ENCODE results near the gene RAB3D.

RAB3D gene

DNA sequence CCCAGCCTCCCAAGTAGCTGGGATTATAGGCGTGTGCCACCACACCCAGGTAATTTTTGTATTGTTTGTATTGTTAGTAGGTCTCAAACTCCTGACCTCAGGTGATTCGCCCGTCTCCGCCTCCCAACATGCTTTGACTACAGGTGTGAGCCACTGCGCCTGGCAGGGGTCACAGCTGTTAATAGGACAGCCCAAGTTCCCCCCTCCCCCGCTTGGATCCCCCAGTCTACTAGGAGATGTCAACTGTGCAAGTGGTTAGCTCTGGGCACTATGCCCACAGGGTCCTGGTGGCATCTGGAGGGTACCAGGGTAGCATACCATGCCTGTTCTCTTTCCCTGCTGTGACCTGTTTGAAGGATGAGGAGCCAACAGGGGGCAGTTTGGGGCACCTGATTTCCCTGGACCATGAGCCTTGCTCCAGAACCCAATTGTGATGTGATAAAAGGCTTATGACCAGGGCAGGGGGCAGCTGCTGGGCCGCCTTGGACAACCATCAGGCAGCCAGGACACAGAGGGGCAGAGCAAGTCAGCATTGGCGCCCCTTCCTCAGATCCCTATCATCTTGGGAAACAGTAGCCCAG is 43.7 kb downstream of the RAB3D start, which contains the start of gene TSPAN16:
Gene TSPAN16, plus strand, starts transcription at position 496 of the 581 bp plus-strand sequence. CDS start 138 bp downstream, outside the sequence.
- peaks cover 3% of the 10 kb centered on the region for H3K4me1 ChIP-seq (ENCODE audit: control insufficient read depth, insufficient read depth, low read length)
- H3K36me3 ChIP-seq (ENCODE audit: control insufficient read depth, insufficient read depth, low read length): no peaks in the 10 kb centered on the region
- H3K4me3 ChIP-seq (ENCODE audit: insufficient read depth, low read depth, low read length): no peak within 1 kb of the TSS
- no peaks in the 10 kb centered on the region for H3K9me3 ChIP-seq (ENCODE audit: control insufficient read depth, low read length)
- 87 to 92% methylated on average over 8 of the region's 8 CpGs for WGBS, 2 experiments
- H3K27ac ChIP-seq (ENCODE audit: insufficient read depth, low read depth, low read length, poor library complexity, severe bottlenecking): no peak within 1 kb of the TSS
- no peaks in the 10 kb centered on the region for H3K27me3 ChIP-seq (ENCODE audit: control insufficient read depth, insufficient read depth, low read length, poor library complexity, severe bottlenecking)

DNA sequence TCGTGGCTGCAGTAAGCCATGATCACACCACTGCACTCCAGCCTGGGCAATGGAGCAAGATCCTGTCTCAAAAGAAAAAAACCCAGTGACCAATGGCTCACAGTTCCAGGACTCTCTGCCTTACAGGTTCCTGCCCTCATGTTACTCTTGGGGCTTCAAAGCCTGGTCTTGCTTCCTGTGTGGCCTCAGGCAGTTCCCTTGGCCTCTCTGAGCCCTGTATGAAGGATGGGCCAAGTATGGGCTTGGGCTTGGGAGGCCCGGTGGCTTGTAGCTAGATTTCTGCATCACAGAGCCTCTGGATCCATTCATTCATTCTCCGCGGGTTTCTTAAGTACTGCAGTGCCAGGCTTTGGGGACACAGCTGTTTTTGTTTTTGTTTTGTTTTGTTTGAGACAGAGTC is 44.3 kb downstream of the RAB3D start:
- H3K4me1 ChIP-seq (ENCODE audit: control insufficient read depth, insufficient read depth, low read length): peaks cover 3% of the 10 kb centered on the region
- no peak overlapping the region for H3K4me3 ChIP-seq (ENCODE audit: insufficient read depth, low read depth, low read length)
- no peak overlapping the region for H3K27ac ChIP-seq (ENCODE audit: insufficient read depth, low read depth, low read length, poor library complexity, severe bottlenecking)
- no peaks in the 10 kb centered on the region for H3K36me3 ChIP-seq (ENCODE audit: control insufficient read depth, insufficient read depth, low read length)
- WGBS, 2 experiments: 82 to 87% methylated on average over 4 of the region's 4 CpGs
- no peaks in the 10 kb centered on the region for H3K9me3 ChIP-seq (ENCODE audit: control insufficient read depth, low read length)
- no peaks in the 10 kb centered on the region for H3K27me3 ChIP-seq (ENCODE audit: control insufficient read depth, insufficient read depth, low read length, poor library complexity, severe bottlenecking)

DNA sequence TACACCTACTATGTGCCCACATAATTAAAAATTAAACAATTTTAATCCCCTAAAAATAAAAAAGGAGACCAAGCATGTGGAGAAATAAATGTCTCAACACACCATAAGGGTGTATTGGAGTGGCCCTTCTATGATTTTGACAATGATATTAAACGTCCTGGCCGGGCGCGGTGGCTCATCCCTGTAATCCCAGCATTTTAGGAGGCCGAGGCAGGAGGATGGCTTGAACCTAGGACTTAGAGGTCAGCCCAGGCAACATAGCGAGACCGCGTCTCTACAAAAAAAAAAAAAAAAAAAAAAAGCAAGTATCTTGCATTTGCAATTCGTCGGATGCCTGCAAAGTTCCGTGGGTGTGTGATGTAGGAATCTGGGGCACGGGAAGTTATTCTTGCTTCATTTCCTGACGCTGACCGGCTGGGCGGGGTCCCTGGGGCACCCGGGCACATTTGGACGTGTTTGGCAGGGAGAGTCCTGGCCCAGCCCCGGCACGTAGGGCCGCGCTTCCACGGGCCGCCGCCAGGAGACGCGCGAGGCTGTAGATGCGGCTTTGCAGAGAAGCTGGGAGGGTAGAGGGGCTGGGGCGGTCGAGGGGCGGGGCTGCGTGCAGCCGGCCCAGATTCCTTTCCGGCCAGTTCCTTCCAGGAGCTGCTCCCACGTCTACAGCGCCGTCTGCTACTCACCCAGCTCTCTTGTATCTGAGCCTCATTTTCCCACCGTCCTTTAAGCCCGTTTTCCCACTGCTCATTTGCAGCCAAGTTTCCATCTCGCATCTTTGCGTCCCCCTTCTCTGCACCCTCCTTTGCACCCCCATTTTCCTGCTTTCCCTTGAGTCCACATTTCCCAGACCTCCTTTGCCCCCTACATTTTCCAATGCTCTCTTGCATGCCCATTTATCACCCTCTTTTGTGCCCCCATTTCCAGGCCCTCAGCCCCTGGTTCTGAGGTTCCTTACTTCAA is 45.7 kb downstream of the RAB3D start:
- Histone ChIP-seq H3K27ac (ENCODE audit: insufficient read depth, low read depth, low read length, poor library complexity, severe bottlenecking) (no peak overlapping the region), H3K9me3 (ENCODE audit: control insufficient read depth, low read length) (no peaks in the 10 kb centered on the region), H3K4me3 (ENCODE audit: insufficient read depth, low read depth, low read length) (no peak overlapping the region), H3K36me3 (ENCODE audit: control insufficient read depth, insufficient read depth, low read length) (no peaks in the 10 kb centered on the region), H3K27me3 (ENCODE audit: control insufficient read depth, insufficient read depth, low read length, poor library complexity, severe bottlenecking) (no peaks in the 10 kb centered on the region), H3K4me1 (ENCODE audit: control insufficient read depth, insufficient read depth, low read length) (peaks cover 3% of the 10 kb centered on the region)
- WGBS, 2 experiments: 17 to 18% methylated on average over 41 of the region's 41 CpGs

DNA sequence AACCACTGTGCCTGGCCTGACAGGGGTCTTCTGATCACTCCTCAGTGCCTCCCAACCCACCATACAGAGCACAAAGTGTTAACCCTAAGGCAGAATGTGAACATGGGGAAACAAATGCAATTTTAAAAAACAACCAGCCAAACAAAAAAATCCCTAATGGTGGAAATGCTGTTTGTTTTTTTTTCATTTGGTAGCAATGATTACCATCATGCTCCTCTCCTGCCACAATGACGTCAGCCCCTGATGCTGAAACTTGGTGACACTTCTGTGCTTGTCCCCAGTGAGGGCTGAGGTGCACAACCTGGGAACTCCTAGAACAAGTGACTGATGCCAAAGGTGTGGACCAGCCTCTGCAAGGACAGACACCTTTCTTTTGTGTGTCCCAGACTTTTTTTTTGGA is 47.5 kb downstream of the RAB3D start:
- no peak overlapping the region for H3K4me3 ChIP-seq (ENCODE audit: insufficient read depth, low read depth, low read length)
- WGBS, 2 experiments: 87 to 95% methylated on average over 1 of the region's 1 CpG
- H3K9me3 ChIP-seq (ENCODE audit: control insufficient read depth, low read length): no peaks in the 10 kb centered on the region
- H3K27me3 ChIP-seq (ENCODE audit: control insufficient read depth, insufficient read depth, low read length, poor library complexity, severe bottlenecking): no peaks in the 10 kb centered on the region
- H3K36me3 ChIP-seq (ENCODE audit: control insufficient read depth, insufficient read depth, low read length): no peaks in the 10 kb centered on the region
- H3K27ac ChIP-seq (ENCODE audit: insufficient read depth, low read depth, low read length, poor library complexity, severe bottlenecking): no peak overlapping the region
- H3K4me1 ChIP-seq (ENCODE audit: control insufficient read depth, insufficient read depth, low read length): peaks cover 3% of the 10 kb centered on the region

DNA sequence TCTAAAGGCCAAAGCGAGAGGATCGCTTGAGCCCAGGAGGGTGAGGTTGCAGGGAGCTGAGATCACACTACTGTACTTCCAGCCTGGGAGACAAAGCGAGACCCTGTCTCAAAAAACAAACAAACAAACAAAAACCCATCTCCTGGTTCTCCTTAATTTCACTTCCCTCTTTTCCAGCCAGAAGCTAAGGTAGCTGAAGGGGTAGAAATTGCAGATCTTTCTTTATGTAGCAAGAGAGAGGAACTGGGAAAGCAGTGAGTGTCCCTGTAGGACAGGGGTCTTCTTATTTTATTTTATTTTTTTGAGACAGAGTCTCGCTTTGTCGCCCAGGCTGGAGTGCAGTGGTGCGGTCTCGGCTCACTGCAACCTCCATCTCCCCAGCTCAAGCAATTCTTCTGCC is 48.0 kb downstream of the RAB3D start:
- Histone ChIP-seq H3K36me3 (ENCODE audit: control insufficient read depth, insufficient read depth, low read length) (no peaks in the 10 kb centered on the region), H3K27me3 (ENCODE audit: control insufficient read depth, insufficient read depth, low read length, poor library complexity, severe bottlenecking) (no peaks in the 10 kb centered on the region), H3K4me3 (ENCODE audit: insufficient read depth, low read depth, low read length) (no peak overlapping the region), H3K27ac (ENCODE audit: insufficient read depth, low read depth, low read length, poor library complexity, severe bottlenecking) (no peak overlapping the region), H3K9me3 (ENCODE audit: control insufficient read depth, low read length) (no peaks in the 10 kb centered on the region), H3K4me1 (ENCODE audit: control insufficient read depth, insufficient read depth, low read length) (peaks cover 3% of the 10 kb centered on the region)
- 87 to 89% methylated on average over 7 of the region's 7 CpGs for whole genome bisulfite sequencing, 2 experiments

DNA sequence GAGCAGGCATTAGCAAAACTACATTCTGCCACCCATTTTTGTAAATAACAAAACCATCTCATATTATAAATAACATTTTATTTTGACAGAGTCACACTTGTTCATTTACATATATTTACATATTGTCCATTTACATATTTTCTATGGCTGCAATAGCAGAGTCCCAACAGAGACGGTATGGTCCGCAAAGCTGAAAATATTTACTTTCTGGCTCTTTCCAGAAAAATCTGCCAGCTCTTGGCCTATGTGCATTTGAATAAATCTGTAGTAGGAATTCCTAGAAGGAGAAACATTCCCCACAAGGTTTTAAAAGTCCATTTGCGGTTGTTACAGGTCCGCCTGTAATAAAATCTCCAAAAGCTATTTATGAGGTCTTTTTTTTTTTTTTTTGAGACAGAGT is 49.2 kb downstream of the RAB3D start:
- Histone ChIP-seq H3K27ac (ENCODE audit: insufficient read depth, low read depth, low read length, poor library complexity, severe bottlenecking) (no peak overlapping the region), H3K9me3 (ENCODE audit: control insufficient read depth, low read length) (no peaks in the 10 kb centered on the region), H3K36me3 (ENCODE audit: control insufficient read depth, insufficient read depth, low read length) (no peaks in the 10 kb centered on the region), H3K4me1 (ENCODE audit: control insufficient read depth, insufficient read depth, low read length) (peaks cover 3% of the 10 kb centered on the region), H3K4me3 (ENCODE audit: insufficient read depth, low read depth, low read length) (no peak overlapping the region), H3K27me3 (ENCODE audit: control insufficient read depth, insufficient read depth, low read length, poor library complexity, severe bottlenecking) (no peaks in the 10 kb centered on the region)
- WGBS, 2 experiments: 94 to 97% methylated on average over 4 of the region's 4 CpGs

DNA sequence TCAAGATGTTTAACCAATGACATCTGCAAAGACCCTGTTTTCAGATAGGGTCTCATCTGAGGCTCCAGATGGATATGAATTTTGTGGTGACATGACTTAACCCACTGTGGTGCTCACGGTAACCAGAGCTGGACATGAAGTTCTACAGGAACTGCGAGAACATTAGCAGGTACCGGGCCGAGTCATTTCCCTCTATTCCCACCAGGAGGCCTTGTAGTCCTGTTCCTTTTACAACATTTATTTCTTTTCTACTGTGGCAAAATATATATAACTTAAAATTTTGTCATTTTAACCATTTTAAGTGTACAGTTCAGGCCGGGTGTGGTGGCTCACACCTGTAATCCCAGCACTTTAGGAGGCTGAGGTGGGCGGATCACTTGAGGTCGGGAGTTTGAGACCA is 51.1 kb downstream of the RAB3D start:
- Histone ChIP-seq H3K36me3 (ENCODE audit: control insufficient read depth, insufficient read depth, low read length) (no peaks in the 10 kb centered on the region), H3K9me3 (ENCODE audit: control insufficient read depth, low read length) (no peaks in the 10 kb centered on the region), H3K4me3 (ENCODE audit: insufficient read depth, low read depth, low read length) (no peak overlapping the region), H3K27me3 (ENCODE audit: control insufficient read depth, insufficient read depth, low read length, poor library complexity, severe bottlenecking) (no peaks in the 10 kb centered on the region), H3K27ac (ENCODE audit: insufficient read depth, low read depth, low read length, poor library complexity, severe bottlenecking) (no peak overlapping the region), H3K4me1 (ENCODE audit: control insufficient read depth, insufficient read depth, low read length) (no peaks in the 10 kb centered on the region)
- 92 to 95% methylated on average over 7 of the region's 7 CpGs for WGBS, 2 experiments

DNA sequence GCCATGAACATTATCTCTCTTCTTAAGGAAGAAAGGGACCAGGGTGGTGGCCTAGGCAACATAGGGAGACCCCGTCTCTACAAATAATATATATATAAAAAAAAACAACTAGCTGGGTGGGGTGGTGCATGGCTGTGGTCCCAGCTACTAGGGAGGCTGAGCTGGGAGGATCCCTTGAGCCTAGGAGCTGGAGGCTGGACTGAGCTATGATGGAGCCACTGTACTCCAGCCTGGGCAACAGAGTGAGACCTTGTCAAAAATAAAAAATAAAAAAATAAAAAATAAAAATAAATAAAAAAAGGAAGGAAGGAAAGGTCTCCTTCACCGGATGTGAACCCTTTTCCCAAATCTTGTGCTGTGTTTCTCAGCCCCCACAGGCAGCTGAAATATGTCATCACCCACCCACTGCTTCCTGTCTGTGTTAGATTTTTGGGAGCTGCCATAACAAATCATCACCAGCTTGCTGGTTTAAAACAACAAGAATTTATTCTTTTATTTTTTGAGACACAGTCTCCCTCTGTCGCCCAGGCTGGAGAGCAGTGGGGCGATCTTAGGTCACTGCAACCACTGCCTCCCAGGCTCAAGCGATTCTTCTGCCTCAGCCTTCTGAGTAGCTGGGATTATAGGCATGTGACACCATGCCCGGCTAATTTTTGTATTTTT is 53.0 kb downstream of the RAB3D start:
- WGBS, 2 experiments: 90 to 94% methylated on average over 5 of the region's 6 CpGs
- no peaks in the 10 kb centered on the region for H3K36me3 ChIP-seq (ENCODE audit: control insufficient read depth, insufficient read depth, low read length)
- no peak overlapping the region for H3K4me3 ChIP-seq (ENCODE audit: insufficient read depth, low read depth, low read length)
- no peaks in the 10 kb centered on the region for H3K27me3 ChIP-seq (ENCODE audit: control insufficient read depth, insufficient read depth, low read length, poor library complexity, severe bottlenecking)
- no peak overlapping the region for H3K27ac ChIP-seq (ENCODE audit: insufficient read depth, low read depth, low read length, poor library complexity, severe bottlenecking)
- H3K4me1 ChIP-seq (ENCODE audit: control insufficient read depth, insufficient read depth, low read length): no peaks in the 10 kb centered on the region
- H3K9me3 ChIP-seq (ENCODE audit: control insufficient read depth, low read length): no peaks in the 10 kb centered on the region

DNA sequence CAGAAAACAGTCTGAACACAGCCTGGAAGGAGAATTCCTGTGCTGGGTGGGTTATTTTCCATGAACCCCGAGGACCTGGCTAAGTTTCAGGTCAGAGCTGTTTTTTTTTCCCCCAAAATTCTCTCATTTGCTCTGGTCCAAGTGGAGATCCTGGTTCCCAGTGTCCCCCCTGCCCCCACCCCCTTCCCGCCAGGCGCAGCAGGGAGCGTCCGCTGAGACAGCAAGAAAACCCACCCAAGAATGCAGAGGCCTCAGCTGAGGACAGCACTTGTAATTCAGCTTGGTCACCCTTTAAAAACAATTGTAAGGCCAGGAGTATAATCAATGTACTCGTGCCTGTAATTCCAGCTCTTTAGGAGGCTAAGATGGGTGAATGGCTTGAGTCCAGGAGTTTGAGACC is 54.9 kb downstream of the RAB3D start:
- Histone ChIP-seq H3K4me3 (ENCODE audit: insufficient read depth, low read depth, low read length) (no peak overlapping the region), H3K36me3 (ENCODE audit: control insufficient read depth, insufficient read depth, low read length) (no peaks in the 10 kb centered on the region), H3K27me3 (ENCODE audit: control insufficient read depth, insufficient read depth, low read length, poor library complexity, severe bottlenecking) (no peaks in the 10 kb centered on the region), H3K9me3 (ENCODE audit: control insufficient read depth, low read length) (no peaks in the 10 kb centered on the region), H3K4me1 (ENCODE audit: control insufficient read depth, insufficient read depth, low read length) (no peaks in the 10 kb centered on the region), H3K27ac (ENCODE audit: insufficient read depth, low read depth, low read length, poor library complexity, severe bottlenecking) (no peak overlapping the region)
- WGBS, 2 experiments: 70 to 76% methylated on average over 6 of the region's 6 CpGs
